ENCODE measurements around the gene EDC3. TPM values are rescaled to one million over a fixed set of nuclear protein-coding genes. Genes with fewer than 3 reads are reported as not detected.

EDC3 gene
- total RNA-seq, 2 donors from 2014 or later, result 6.7 to 9.2 TPM

DNA sequence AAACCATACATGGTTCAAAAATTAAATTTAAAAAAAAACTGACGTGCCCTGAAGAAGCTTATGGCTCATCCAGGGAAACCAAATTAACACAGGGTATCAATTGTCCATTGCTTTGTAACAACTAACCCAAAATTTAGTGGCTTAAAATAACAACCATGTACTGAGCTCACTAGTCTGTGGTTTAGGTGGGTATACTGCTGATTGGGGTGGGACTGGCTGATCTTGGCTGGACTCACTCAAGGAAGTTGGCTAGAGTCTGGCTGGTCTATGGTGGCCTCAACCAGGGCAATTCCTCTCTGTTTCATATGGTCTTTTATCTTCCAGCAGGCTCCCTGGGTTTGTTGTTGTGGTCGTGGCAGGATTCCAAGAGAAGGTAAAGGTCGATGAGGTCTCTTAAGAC is 14.1 kb upstream of the EDC3 start:
- no peak overlapping the region for H3K27ac ChIP-seq
- DNase-seq (no peak), ATAC-seq (no peak)
- H3K36me3 ChIP-seq (replicated peaks in 1 of 2; ENCODE audit: insufficient read depth in 1 of 2, low read depth in 2 of 2), result no peaks in the 10 kb centered on the region
- H3K27me3 ChIP-seq, result no peaks in the 10 kb centered on the region
- H3K4me1 ChIP-seq, result no peaks in the 10 kb centered on the region
- intact Hi-C loops (cut with DNase I), result no loop called here
- H3K9me3 ChIP-seq, result no peaks in the 10 kb centered on the region
- no peak for TF ChIP-seq CTCF (IDR thresholded peaks at IDR 0.05)
- no peak for TF ChIP-seq POLR2A (IDR thresholded peaks at IDR 0.05)
- 33 to 35% methylated on average over 3 of the region's 3 CpGs for WGBS, 2 donors
- H3K4me3 ChIP-seq, result no peak overlapping the region

DNA sequence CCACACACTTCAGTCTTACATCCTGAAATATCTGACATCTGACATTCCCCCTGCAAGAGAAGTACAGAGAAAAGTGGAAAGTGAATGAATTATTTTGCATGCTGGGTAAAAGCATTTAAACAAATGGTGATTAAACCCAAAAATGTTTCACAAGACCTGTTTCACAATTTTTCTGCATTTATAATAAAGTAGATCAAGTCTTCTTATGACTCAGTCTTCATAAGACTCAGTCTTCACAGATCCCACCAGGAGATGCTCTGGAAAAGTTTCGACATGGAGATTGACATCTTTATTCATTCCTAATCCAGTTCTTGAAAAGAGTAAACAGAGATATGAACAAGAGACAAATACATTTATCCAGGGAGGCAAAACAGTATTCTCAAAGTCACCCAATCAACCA is 13.2 kb upstream of the EDC3 start:
- WGBS, 2 donors, result 18 to 29% methylated on average over 1 of the region's 1 CpG
- Histone ChIP-seq H3K9me3 (no peaks in the 10 kb centered on the region), H3K36me3 (replicated peaks in 1 of 2; ENCODE audit: insufficient read depth in 1 of 2, low read depth in 2 of 2) (no peaks in the 10 kb centered on the region), H3K27ac (no peak overlapping the region), H3K4me1 (no peaks in the 10 kb centered on the region), H3K4me3 (no peak overlapping the region), H3K27me3 (no peaks in the 10 kb centered on the region)
- no peak for ATAC-seq
- intact Hi-C loops (cut with DNase I), result no loop called here
- TF ChIP-seq CTCF (IDR thresholded peaks at IDR 0.05) (no peak), POLR2A (IDR thresholded peaks at IDR 0.05) (no peak)
- DNase-seq, result no peak

DNA sequence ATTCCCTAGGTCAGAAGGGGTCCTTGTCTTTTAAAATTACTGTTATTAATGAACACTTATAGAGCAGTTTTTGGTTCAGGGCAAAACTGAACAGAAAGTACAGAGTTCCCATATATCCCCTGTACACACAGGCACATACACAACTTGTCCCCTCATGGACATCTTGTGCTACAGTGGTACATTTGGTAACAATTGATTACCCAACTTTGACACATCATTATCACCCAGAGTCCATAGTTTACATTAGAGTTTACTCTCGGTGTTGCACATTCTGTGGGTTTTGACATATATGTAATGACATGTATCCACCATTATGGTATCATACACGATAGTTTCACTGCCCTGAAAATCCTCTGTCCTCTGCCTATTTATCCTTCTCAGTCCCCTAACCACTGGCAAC is 984 bp upstream of the EDC3 start:
- Histone ChIP-seq H3K9me3 (no peaks in the 10 kb centered on the region), H3K27ac (no peak overlapping the region), H3K4me3 (peak overlapping the region in 1 of 2 donors; percentile 92), H3K36me3 (replicated peaks in 1 of 2; ENCODE audit: insufficient read depth in 1 of 2, low read depth in 2 of 2) (no peaks in the 10 kb centered on the region), H3K27me3 (no peaks in the 10 kb centered on the region), H3K4me1 (peaks cover 15% of the 10 kb centered on the region)
- 50 to 56% methylated on average over 2 of the region's 2 CpGs for WGBS, 2 donors
- DNase-seq (no peak), ATAC-seq (no peak)
- TF ChIP-seq CTCF (IDR thresholded peaks at IDR 0.05), result no peak
- no peak for TF ChIP-seq POLR2A (IDR thresholded peaks at IDR 0.05)
- intact Hi-C loops (cut with DNase I), result loop anchor here (10.0 kb wide), 1 partner anchor 152 kb away; the partner anchor contains the start of gene ARID3B

GRCh38 chr15:74696398-74696729 is 540 bp upstream of the EDC3 start:
- peak overlapping the region; percentile 69 to 92 for H3K4me3 ChIP-seq
- TF ChIP-seq CTCF (IDR thresholded peaks at IDR 0.05) (no peak), POLR2A (IDR thresholded peaks at IDR 0.05) (no peak)
- H3K9me3 ChIP-seq, result no peaks in the 10 kb centered on the region
- no peak for DNase-seq
- no peaks in the 10 kb centered on the region for H3K27me3 ChIP-seq
- no peak for ATAC-seq
- H3K27ac ChIP-seq, result peak overlapping the region in 2 of 4 donors; percentile 78 to 79
- peaks cover 15% of the 10 kb centered on the region for H3K4me1 ChIP-seq
- 3 to 5% methylated on average over 10 of the region's 10 CpGs for WGBS, 2 donors
- intact Hi-C loops (cut with DNase I), result loop anchor here (10.0 kb wide), 1 partner anchor 152 kb away; the partner anchor contains the start of gene ARID3B
- H3K36me3 ChIP-seq (replicated peaks in 1 of 2; ENCODE audit: insufficient read depth in 1 of 2, low read depth in 2 of 2), result no peaks in the 10 kb centered on the region

GRCh38 chr15:74692327-74692726 is 3.5 kb downstream of the EDC3 start:
- Histone ChIP-seq H3K9me3 (no peaks in the 10 kb centered on the region), H3K27ac (no peak overlapping the region), H3K27me3 (no peaks in the 10 kb centered on the region), H3K36me3 (replicated peaks in 1 of 2; ENCODE audit: insufficient read depth in 1 of 2, low read depth in 2 of 2) (no peaks in the 10 kb centered on the region), H3K4me3 (no peak overlapping the region), H3K4me1 (peaks cover 15% of the 10 kb centered on the region)
- intact Hi-C loops (cut with DNase I), result loop anchor here (10.0 kb wide), 1 partner anchor 148 kb away; the partner anchor contains the start of gene ARID3B
- TF ChIP-seq CTCF (IDR thresholded peaks at IDR 0.05) (no peak), POLR2A (IDR thresholded peaks at IDR 0.05) (no peak)
- DNase-seq (no peak), ATAC-seq (no peak)
- 84 to 90% methylated on average over 1 of the region's 1 CpG for WGBS, 2 donors
